ENCODE results near the gene TSNAX.

Gene TSNAX

GRCh38 chr1:231523816-231524215 lies 4.7 kb upstream of the TSNAX start:
- H3K27ac ChIP-seq (replicated peaks) = peak overlapping the region; percentile 56
- TF ChIP-seq POLR2AphosphoS5 (IDR thresholded peaks at IDR 0.05; ENCODE audit: low read depth) = no peak
- no peak for TF ChIP-seq REST (IDR thresholded peaks at IDR 0.05; ENCODE audit: insufficient replicate concordance, low read depth)
- TF ChIP-seq GABPA (IDR thresholded peaks at IDR 0.05; ENCODE audit: low read depth) = no peak
- peak; percentile 59; the same call in 1 of the 2 replicates for TF ChIP-seq SPI1 (IDR thresholded peaks at IDR 0.05; ENCODE audit: borderline replicate concordance, low read depth)
- no peaks in the 10 kb centered on the region for H3K27me3 ChIP-seq (ENCODE audit: insufficient read depth, poor library complexity, severe bottlenecking)
- no peak overlapping the region for H3K4me3 ChIP-seq (replicated peaks; ENCODE audit: insufficient read depth, low read length)
- peak in 1 of 2 experiments; percentile 77 for DNase-seq (ENCODE audit: low read depth in 1 of 2, low spot score in 1 of 2)

GRCh38 chr1:231526536-231526935 lies 1.9 kb upstream of the TSNAX start:
- DNase-seq (ENCODE audit: low read depth in 1 of 2, low spot score in 1 of 2) = no peak
- TF ChIP-seq REST (IDR thresholded peaks at IDR 0.05; ENCODE audit: insufficient replicate concordance, low read depth) = no peak
- no peak for TF ChIP-seq CTCF (IDR thresholded peaks at IDR 0.05; ENCODE audit: insufficient read depth, low read length)
- TF ChIP-seq GABPA (IDR thresholded peaks at IDR 0.05; ENCODE audit: low read depth) = no peak
- TF ChIP-seq POLR2AphosphoS5 (IDR thresholded peaks at IDR 0.05; ENCODE audit: low read depth) = no peak
- TF ChIP-seq SPI1 (IDR thresholded peaks at IDR 0.05; ENCODE audit: borderline replicate concordance, low read depth) = no peak
- no peaks in the 10 kb centered on the region for H3K27me3 ChIP-seq (ENCODE audit: insufficient read depth, poor library complexity, severe bottlenecking)
- no peak overlapping the region for H3K4me3 ChIP-seq (replicated peaks; ENCODE audit: insufficient read depth, low read length)
- no peak overlapping the region for H3K27ac ChIP-seq (replicated peaks)

- DNase-seq (ENCODE audit: low read depth in 1 of 2, low spot score in 1 of 2) = no peak
- H3K27ac ChIP-seq (replicated peaks) = peak overlapping the region; percentile 97
- TF ChIP-seq GABPA (IDR thresholded peaks at IDR 0.05; ENCODE audit: low read depth) (no peak), CTCF (IDR thresholded peaks at IDR 0.05; ENCODE audit: insufficient read depth, low read length) (no peak), POLR2AphosphoS5 (IDR thresholded peaks at IDR 0.05; ENCODE audit: low read depth) (no peak), SPI1 (IDR thresholded peaks at IDR 0.05; ENCODE audit: borderline replicate concordance, low read depth) (no peak), REST (IDR thresholded peaks at IDR 0.05; ENCODE audit: insufficient replicate concordance, low read depth) (no peak)
- no peaks in the 10 kb centered on the region for H3K27me3 ChIP-seq (ENCODE audit: insufficient read depth, poor library complexity, severe bottlenecking)
- peak overlapping the region; percentile 80 for H3K4me3 ChIP-seq (replicated peaks; ENCODE audit: insufficient read depth, low read length)
Observed at GRCh38 chr1:231527586-231528171, 790 bp upstream of the TSNAX start.

Measured in HL-60 (cell line).